Testis (tissue), 2 donors: ENCODE results near the gene PLA2G15.

Experiments used
- POLR2A ChIP-seq: fragments of 450-650 bp; IDR thresholded peaks from one replicate; pipeline ENCODE4 v1.6.1; 2017; ENCODE audit warnings: antibody characterized with exemption, mild to moderate bottlenecking, moderate library complexity
- TF ChIP-seq, protein P1 (sequence below), 3 experiments: fragments of 450-650 bp in 2 of 3; fragments of 200-600 bp in 1 of 3; sonication (generic) in 1 of 3; IDR thresholded peaks; one replicate each; pipeline ENCODE4 v1.5.1; 2016 to 2019; ENCODE audit warnings: antibody characterized with exemption in 3 of 3, mild to moderate bottlenecking in 2 of 3, moderate library complexity in 1 of 3

DNA sequence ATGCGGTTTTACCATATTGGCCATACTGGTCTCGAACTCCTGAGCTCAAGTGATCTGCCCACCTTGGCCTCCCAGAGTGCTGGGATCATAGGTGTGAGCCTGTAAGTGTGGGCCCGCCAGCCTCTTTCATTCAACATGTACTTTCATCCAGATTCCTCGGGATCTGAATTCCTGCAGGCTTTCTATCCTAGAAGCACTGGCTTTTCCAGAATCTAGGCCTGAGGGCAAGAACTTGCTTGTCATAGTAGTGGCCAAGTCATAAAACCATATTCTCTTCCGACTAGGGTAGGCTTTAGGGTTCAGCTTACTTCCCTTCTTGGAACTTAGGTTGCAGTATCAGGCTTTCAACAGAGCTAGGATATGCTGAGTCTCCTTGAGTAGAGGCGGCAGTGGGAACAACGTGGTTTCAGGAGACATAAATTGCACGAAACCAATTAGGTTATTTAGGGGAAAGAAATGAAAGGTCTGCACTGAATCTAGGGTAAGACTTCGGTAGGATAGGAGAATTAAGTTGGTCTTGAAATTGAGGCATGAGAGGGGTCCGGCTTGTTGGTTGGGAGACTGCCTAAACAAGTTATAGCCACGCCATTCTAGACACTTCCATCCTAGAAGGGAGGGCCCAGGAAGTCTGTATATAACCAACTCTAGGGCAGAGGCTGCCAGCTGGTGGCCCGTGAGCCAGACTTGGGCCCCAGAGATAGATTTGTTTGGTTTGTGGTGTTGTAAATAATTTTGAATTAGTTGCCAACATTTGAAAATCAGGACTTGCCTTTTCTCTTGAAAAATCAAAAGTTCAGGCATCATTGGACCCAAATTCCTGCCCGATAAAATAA, 34.8 kb downstream of the PLA2G15 start:
- TF ChIP-seq, protein P1, sequence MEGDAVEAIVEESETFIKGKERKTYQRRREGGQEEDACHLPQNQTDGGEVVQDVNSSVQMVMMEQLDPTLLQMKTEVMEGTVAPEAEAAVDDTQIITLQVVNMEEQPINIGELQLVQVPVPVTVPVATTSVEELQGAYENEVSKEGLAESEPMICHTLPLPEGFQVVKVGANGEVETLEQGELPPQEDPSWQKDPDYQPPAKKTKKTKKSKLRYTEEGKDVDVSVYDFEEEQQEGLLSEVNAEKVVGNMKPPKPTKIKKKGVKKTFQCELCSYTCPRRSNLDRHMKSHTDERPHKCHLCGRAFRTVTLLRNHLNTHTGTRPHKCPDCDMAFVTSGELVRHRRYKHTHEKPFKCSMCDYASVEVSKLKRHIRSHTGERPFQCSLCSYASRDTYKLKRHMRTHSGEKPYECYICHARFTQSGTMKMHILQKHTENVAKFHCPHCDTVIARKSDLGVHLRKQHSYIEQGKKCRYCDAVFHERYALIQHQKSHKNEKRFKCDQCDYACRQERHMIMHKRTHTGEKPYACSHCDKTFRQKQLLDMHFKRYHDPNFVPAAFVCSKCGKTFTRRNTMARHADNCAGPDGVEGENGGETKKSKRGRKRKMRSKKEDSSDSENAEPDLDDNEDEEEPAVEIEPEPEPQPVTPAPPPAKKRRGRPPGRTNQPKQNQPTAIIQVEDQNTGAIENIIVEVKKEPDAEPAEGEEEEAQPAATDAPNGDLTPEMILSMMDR (IDR thresholded peaks at IDR 0.05): no peak
- TF ChIP-seq POLR2A: no peak
